ENCODE measurements around the gene CHST9.

GRCh38 chr18:27005589-27005988 lies 179.5 kb downstream of the CHST9 start:
- TF ChIP-seq CTCF (IDR thresholded peaks at IDR 0.05), result peak; percentile 21; the same call in 2 of the 3 replicates
- no peak for TF ChIP-seq CEBPB (IDR thresholded peaks at IDR 0.05)
- no peak for TF ChIP-seq MAZ (IDR thresholded peaks at IDR 0.05; ENCODE audit: borderline replicate concordance, low read depth, low read length)
- no peak for TF ChIP-seq RFX5 (IDR thresholded peaks at IDR 0.05)
- peak; percentile 15 to 37; a peak in 2 of 5 replicates for TF ChIP-seq RAD21 (conservative IDR thresholded peaks at IDR 0.05 in 1 of 2, IDR thresholded peaks at IDR 0.05 in 1 of 2)
- TF ChIP-seq PHF8 (IDR thresholded peaks at IDR 0.05; ENCODE audit: borderline replicate concordance, low read depth), result no peak
- no peak for TF ChIP-seq REST (IDR thresholded peaks at IDR 0.05)
- no peak for TF ChIP-seq POLR2A (IDR thresholded peaks at IDR 0.05; ENCODE audit: low read length)
- TF ChIP-seq SREBF2 (IDR thresholded peaks at IDR 0.05), result no peak
- TF ChIP-seq BCL3 (IDR thresholded peaks at IDR 0.05), result no peak

All from A549 (cell line).